Measurements from ENCODE around the gene RNASE12. TPM values are rescaled to one million over a fixed set of nuclear protein-coding genes. Genes with fewer than 3 reads are reported as not detected.

RNASE12 gene
- total and polyA plus RNA-seq, 2 donors (not counting 3 experiments of a cell fraction or from before 2014, with no cell fraction given), result not detected

DNA sequence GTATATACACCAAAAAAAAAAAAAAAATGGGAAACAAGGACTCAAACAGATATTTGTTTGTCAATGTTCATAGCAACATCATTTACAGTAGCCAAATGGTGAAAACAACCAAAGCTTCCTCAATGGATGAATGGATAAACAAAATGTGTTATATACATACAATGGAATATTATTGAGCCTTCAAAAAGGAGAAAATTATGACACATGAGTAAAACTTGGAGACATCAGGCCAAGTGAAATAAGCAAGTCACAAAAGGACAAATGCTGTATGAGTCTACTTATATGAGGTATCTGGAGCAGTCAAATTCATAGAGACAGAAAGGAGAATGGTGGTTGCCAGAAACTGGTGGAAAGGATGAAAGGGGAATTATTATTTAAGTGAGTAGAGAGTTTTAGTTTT lies 38.2 kb downstream of the RNASE12 start:
- no peaks in the 10 kb centered on the region for H3K9me3 ChIP-seq (replicated peaks; ENCODE audit: control insufficient read depth, insufficient read depth, low read length)
- no TSS peak for BruUV-seq (replicated peaks)
- ChIA-PET POLR2A (no interaction called here), CTCF (no interaction called here)
- no peak overlapping the region for H2AFZ ChIP-seq (ENCODE audit: low read depth, low read length)
- no peaks in the 10 kb centered on the region for H3K79me2 ChIP-seq (ENCODE audit: control insufficient read depth, insufficient read depth, low read length)
- H4K20me1 ChIP-seq (replicated peaks; ENCODE audit: control insufficient read depth, extremely low read depth, insufficient read depth, low read length), result no peaks in the 10 kb centered on the region
- intact Hi-C loops (cut with micrococcal nuclease), result no loop called here
- dilution Hi-C loops (cut with MboI; ENCODE audit: extremely low pct_ligation_motif_present, low sequenced_read_pairs), result no loop called here
- H3K9me1 ChIP-seq (replicated peaks; ENCODE audit: control insufficient read depth, extremely low read depth, insufficient read depth, low read length), result no peaks in the 10 kb centered on the region
- TF ChIP-seq CTCF (IDR thresholded peaks at IDR 0.05; ENCODE audit: extremely low read depth in 1 of 2, insufficient read depth in 1 of 2, low read depth in 1 of 2, low read length in 2 of 2), result no peak
- no peak for TF ChIP-seq FOS (IDR thresholded peaks at IDR 0.05; ENCODE audit: borderline replicate concordance, insufficient read depth, low read length)
- no peak overlapping the region for H3K27ac ChIP-seq (ENCODE audit: insufficient read depth, low read depth, low read length)
- H3K9ac ChIP-seq (replicated peaks; ENCODE audit: extremely low read depth, insufficient read depth, low read length), result no peak overlapping the region
- no peaks in the 10 kb centered on the region for H3K4me1 ChIP-seq (ENCODE audit: control insufficient read depth, extremely low read depth, insufficient read depth, low read length)
- no peak for FAIRE-seq
- no peak overlapping the region for H3K4me3 ChIP-seq (replicated peaks in 1 of 3; ENCODE audit: insufficient read depth in 1 of 3, low read depth in 1 of 3, low read length in 3 of 3)
- no peak for DNase-seq (ENCODE audit: low read depth, low spot score)
- peaks cover 0 to 2% of the 10 kb centered on the region in 2 experiments for H3K27me3 ChIP-seq (ENCODE audit: control insufficient read depth in 2 of 2, insufficient read depth in 2 of 2, low read length in 2 of 2)
- H3K36me3 ChIP-seq (ENCODE audit: control insufficient read depth in 2 of 2, extremely low read depth in 1 of 2, insufficient read depth in 2 of 2, low read length in 2 of 2), result no peaks in the 10 kb centered on the region
- no peak overlapping the region for H3K4me2 ChIP-seq (ENCODE audit: insufficient read depth, low read length)

GRCh38 chr14:20551606-20552005 lies 39.6 kb downstream of the RNASE12 start:
- no peaks in the 10 kb centered on the region for H3K4me1 ChIP-seq (ENCODE audit: control insufficient read depth, extremely low read depth, insufficient read depth, low read length)
- no TSS peak for BruUV-seq (replicated peaks)
- FAIRE-seq (no peak), DNase-seq (ENCODE audit: low read depth, low spot score) (no peak)
- H3K27me3 ChIP-seq (ENCODE audit: control insufficient read depth in 2 of 2, insufficient read depth in 2 of 2, low read length in 2 of 2), result peaks cover 2 to 4% of the 10 kb centered on the region in 2 experiments
- H3K9me3 ChIP-seq (replicated peaks; ENCODE audit: control insufficient read depth, insufficient read depth, low read length), result no peaks in the 10 kb centered on the region
- no peak overlapping the region for H3K27ac ChIP-seq (ENCODE audit: insufficient read depth, low read depth, low read length)
- H4K20me1 ChIP-seq (replicated peaks; ENCODE audit: control insufficient read depth, extremely low read depth, insufficient read depth, low read length), result no peaks in the 10 kb centered on the region
- ChIA-PET POLR2A (no interaction called here), CTCF (no interaction called here)
- no peak overlapping the region for H2AFZ ChIP-seq (ENCODE audit: low read depth, low read length)
- no peak overlapping the region for H3K9ac ChIP-seq (replicated peaks; ENCODE audit: extremely low read depth, insufficient read depth, low read length)
- H3K4me2 ChIP-seq (ENCODE audit: insufficient read depth, low read length), result no peak overlapping the region
- intact Hi-C loops (cut with micrococcal nuclease) (no loop called here), dilution Hi-C loops (cut with MboI; ENCODE audit: extremely low pct_ligation_motif_present, low sequenced_read_pairs) (no loop called here)
- H3K9me1 ChIP-seq (replicated peaks; ENCODE audit: control insufficient read depth, extremely low read depth, insufficient read depth, low read length), result no peaks in the 10 kb centered on the region
- H3K79me2 ChIP-seq (ENCODE audit: control insufficient read depth, insufficient read depth, low read length), result no peaks in the 10 kb centered on the region
- H3K36me3 ChIP-seq (ENCODE audit: control insufficient read depth in 2 of 2, extremely low read depth in 1 of 2, insufficient read depth in 2 of 2, low read length in 2 of 2), result no peaks in the 10 kb centered on the region
- H3K4me3 ChIP-seq (replicated peaks in 1 of 3; ENCODE audit: insufficient read depth in 1 of 3, low read depth in 1 of 3, low read length in 3 of 3), result no peak overlapping the region
- TF ChIP-seq MAX (IDR thresholded peaks at IDR 0.05; ENCODE audit: insufficient read depth, insufficient read length) (no peak), MYC (IDR thresholded peaks at IDR 0.05; ENCODE audit: low read depth, low read length) (no peak), POLR2AphosphoS5 (IDR thresholded peaks at IDR 0.05; ENCODE audit: insufficient read depth, low read depth, low read length) (no peak), CTCF (IDR thresholded peaks at IDR 0.05; ENCODE audit: extremely low read depth in 1 of 2, insufficient read depth in 1 of 2, low read depth in 1 of 2, low read length in 2 of 2) (no peak), EZH2 (IDR thresholded peaks at IDR 0.05; ENCODE audit: borderline replicate concordance, low read depth, low read length, severe bottlenecking) (no peak), JUN (IDR thresholded peaks at IDR 0.05; ENCODE audit: borderline replicate concordance, insufficient read depth, insufficient read length, low read depth) (no peak), GATA2 (IDR thresholded peaks at IDR 0.05; ENCODE audit: insufficient read depth, insufficient read length, low read depth, low read length) (no peak), FOS (IDR thresholded peaks at IDR 0.05; ENCODE audit: borderline replicate concordance, insufficient read depth, low read length) (no peak)
